Ovary (tissue), 3 donors: ENCODE measurements around the gene HMGN5.

Source experiments
- EP300 ChIP-seq: sonication (generic); formaldehyde crosslinking; IDR thresholded peaks from one replicate; pipeline ENCODE4 v1.6.1; 2017; ENCODE audit warnings: antibody characterized with exemption
- POLR2A ChIP-seq: fragments of 450-650 bp; IDR thresholded peaks from one replicate; pipeline ENCODE4 v1.6.1; 2017; ENCODE audit warnings: antibody characterized with exemption, mild to moderate bottlenecking, moderate library complexity
- TF ChIP-seq, protein P1 (sequence below), 3 donors: fragments of 450-650 bp in 2 of 3; fragments of 200-600 bp in 1 of 3; IDR thresholded peaks; one replicate each; pipeline versions ENCODE4 v1.5.1 to v1.8.0; 2016 to 2022; ENCODE audit warnings: antibody characterized with exemption in 3 of 3, mild to moderate bottlenecking in 1 of 3
- donor health status: DM: no; HTN: no; CAD: no.

DNA sequence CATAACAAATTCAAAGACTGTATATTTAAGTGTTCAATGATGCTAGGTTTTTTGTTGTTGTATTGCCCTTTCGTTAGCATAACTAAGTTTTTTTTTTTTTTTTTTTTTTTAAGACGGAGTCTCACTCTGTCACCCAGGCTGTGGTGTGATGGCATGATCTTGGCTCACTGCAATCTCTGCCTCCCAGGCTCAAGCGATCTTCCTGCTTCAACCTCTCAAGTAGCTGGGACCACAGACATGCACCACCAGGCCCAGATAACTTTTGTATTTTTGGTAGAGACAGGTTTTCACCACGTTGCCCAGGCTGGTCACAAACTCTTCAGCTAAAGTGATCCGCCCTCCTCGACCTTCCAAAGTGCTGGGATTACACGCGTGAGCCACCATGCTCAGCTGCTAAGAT is 7.2 kb upstream of the HMGN5 start:
- TF ChIP-seq, protein P1, sequence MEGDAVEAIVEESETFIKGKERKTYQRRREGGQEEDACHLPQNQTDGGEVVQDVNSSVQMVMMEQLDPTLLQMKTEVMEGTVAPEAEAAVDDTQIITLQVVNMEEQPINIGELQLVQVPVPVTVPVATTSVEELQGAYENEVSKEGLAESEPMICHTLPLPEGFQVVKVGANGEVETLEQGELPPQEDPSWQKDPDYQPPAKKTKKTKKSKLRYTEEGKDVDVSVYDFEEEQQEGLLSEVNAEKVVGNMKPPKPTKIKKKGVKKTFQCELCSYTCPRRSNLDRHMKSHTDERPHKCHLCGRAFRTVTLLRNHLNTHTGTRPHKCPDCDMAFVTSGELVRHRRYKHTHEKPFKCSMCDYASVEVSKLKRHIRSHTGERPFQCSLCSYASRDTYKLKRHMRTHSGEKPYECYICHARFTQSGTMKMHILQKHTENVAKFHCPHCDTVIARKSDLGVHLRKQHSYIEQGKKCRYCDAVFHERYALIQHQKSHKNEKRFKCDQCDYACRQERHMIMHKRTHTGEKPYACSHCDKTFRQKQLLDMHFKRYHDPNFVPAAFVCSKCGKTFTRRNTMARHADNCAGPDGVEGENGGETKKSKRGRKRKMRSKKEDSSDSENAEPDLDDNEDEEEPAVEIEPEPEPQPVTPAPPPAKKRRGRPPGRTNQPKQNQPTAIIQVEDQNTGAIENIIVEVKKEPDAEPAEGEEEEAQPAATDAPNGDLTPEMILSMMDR (IDR thresholded peaks at IDR 0.05): no peak
- TF ChIP-seq POLR2A: no peak
- no peak for TF ChIP-seq EP300
